ENCODE data around the gene COX6A2. TPM values are rescaled to one million over a fixed set of nuclear protein-coding genes. Genes with fewer than 3 reads are reported as not detected.

Gene COX6A2
- total RNA-seq, 1 experiment from 2014 or later = not detected

DNA sequence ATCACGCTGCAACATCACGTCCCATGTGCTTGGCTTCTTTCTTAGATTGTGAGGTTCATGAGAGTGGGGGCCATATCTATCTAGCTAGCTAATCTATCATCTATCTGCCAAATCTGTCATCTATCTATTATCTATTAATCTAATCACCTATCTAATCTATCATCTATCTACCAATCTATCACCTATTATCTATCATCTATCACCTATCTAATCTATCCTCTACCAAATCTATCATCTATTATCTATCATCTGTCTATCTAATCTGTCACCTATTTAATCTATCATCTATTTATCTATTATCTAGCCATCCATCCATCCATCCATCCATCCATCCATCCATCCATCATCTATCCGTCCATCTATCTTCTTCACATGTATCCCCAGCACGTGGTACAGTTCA lies 14.2 kb downstream of the COX6A2 start:
- no peak overlapping the region for H3K9ac ChIP-seq (ENCODE audit: extremely low read depth, insufficient read length, low read length)

More for the DNA sequence above, 14.2 kb downstream of the COX6A2 start:
- Histone ChIP-seq H2BK120ac (ENCODE audit: low read depth, low read length, poor library complexity, severe bottlenecking) (no peak overlapping the region), H4K20me1 (ENCODE audit: control insufficient read depth, insufficient read depth, insufficient read length) (no peaks in the 10 kb centered on the region), H4K8ac (replicated peaks; ENCODE audit: insufficient read length, low read depth, low read length) (no peak overlapping the region), H2BK5ac (ENCODE audit: insufficient read length, low read length) (no peak overlapping the region), H2AFZ (ENCODE audit: low read length) (no peak overlapping the region), H3K27me3 (ENCODE audit: insufficient read depth, low read length) (no peaks in the 10 kb centered on the region), H3K4me1 (ENCODE audit: insufficient read depth, low read length) (no peaks in the 10 kb centered on the region), H3K79me1 (ENCODE audit: insufficient read depth, low read depth, low read length, poor library complexity, severe bottlenecking) (no peaks in the 10 kb centered on the region), H4K5ac (ENCODE audit: insufficient read length, low read depth, low read length) (no peak overlapping the region), H3K23ac (ENCODE audit: insufficient read length, low read depth, low read length) (no peak overlapping the region), H3K27ac (ENCODE audit: insufficient read length, low read depth, low read length) (no peak overlapping the region), H3K4ac (ENCODE audit: low read depth, low read length) (no peak overlapping the region), H2BK20ac (ENCODE audit: low read depth, low read length, poor library complexity, severe bottlenecking) (no peak overlapping the region), H3K9me3 (ENCODE audit: control insufficient read depth, low read depth, low read length) (no peaks in the 10 kb centered on the region), H2BK15ac (ENCODE audit: low read depth, low read length) (no peak overlapping the region), H2BK12ac (ENCODE audit: insufficient read length, low read depth, low read length) (no peak overlapping the region), H2AK5ac (ENCODE audit: insufficient read length, low read length) (no peak overlapping the region), H3K18ac (ENCODE audit: insufficient read length, low read depth, low read length) (no peak overlapping the region), H3T11ph (ENCODE audit: low read length) (no peak overlapping the region), H4K91ac (ENCODE audit: insufficient read length, low read depth, low read length) (no peak overlapping the region), H3K23me2 (ENCODE audit: insufficient read length, low read depth, low read length, poor library complexity, severe bottlenecking) (no peaks in the 10 kb centered on the region), H3K14ac (ENCODE audit: insufficient read depth, low read length) (no peak overlapping the region), H3K79me2 (ENCODE audit: insufficient read depth, low read length) (no peaks in the 10 kb centered on the region), H3K4me2 (ENCODE audit: insufficient read depth, insufficient read length, low read length) (no peak overlapping the region), H3K56ac (ENCODE audit: insufficient read length, low read depth, low read length) (no peak overlapping the region)
- Mint-ChIP-seq H3K4me3 (no peak overlapping the region), H3K9me3 (peaks cover 2 to 4% of the 10 kb centered on the region in 2 experiments; a peak in 3 of 5 replicates), H3K27ac (no peak overlapping the region), H3K4me1 (peaks cover 6% of the 10 kb centered on the region in 2 experiments; a peak in 3 of 4 replicates), H3K27me3 (ENCODE audit: low read depth) (peaks cover 32% of the 10 kb centered on the region), H3K36me3 (ENCODE audit: insufficient read depth in 1 of 3, low read depth in 3 of 3) (no peaks in the 10 kb centered on the region)
- TF ChIP-seq, protein P1, sequence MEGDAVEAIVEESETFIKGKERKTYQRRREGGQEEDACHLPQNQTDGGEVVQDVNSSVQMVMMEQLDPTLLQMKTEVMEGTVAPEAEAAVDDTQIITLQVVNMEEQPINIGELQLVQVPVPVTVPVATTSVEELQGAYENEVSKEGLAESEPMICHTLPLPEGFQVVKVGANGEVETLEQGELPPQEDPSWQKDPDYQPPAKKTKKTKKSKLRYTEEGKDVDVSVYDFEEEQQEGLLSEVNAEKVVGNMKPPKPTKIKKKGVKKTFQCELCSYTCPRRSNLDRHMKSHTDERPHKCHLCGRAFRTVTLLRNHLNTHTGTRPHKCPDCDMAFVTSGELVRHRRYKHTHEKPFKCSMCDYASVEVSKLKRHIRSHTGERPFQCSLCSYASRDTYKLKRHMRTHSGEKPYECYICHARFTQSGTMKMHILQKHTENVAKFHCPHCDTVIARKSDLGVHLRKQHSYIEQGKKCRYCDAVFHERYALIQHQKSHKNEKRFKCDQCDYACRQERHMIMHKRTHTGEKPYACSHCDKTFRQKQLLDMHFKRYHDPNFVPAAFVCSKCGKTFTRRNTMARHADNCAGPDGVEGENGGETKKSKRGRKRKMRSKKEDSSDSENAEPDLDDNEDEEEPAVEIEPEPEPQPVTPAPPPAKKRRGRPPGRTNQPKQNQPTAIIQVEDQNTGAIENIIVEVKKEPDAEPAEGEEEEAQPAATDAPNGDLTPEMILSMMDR (conservative IDR thresholded peaks at IDR 0.05) = no peak
- no peak for DNase-seq
- no CpG with 5 or more reads among the region's 4 CpGs for WGBS (ENCODE audit: extremely low coverage, insufficient read length, low lambda C conversion rate)

Measured in H9 (cell line).